SK-N-SH (cell line): ENCODE results near the gene THADA. TPM values are rescaled to one million over a fixed set of nuclear protein-coding genes. Genes with fewer than 3 reads are reported as not detected.

ENCODE experiments used
- CHD2 ChIP-seq: fragments of 150-350 bp; IDR thresholded peaks from 2 replicates; pipeline ENCODE4 v1.6.1; 2018; ENCODE audit warnings: low read length; ENCODE audit not compliant: partially characterized antibody
- ELF1 ChIP-seq: IDR thresholded peaks from 2 replicates; pipeline ENCODE4 v1.4.0; 2012
- EP300 ChIP-seq, 2 experiments: IDR thresholded peaks; 2 replicates each; pipeline versions ENCODE4 v1.4.0 to v1.6.1; 2012; ENCODE audit warnings: borderline replicate concordance in 1 of 2, low read depth in 1 of 2, low read length in 1 of 2
- EZH2phosphoT487 ChIP-seq: fragments of 200-600 bp; sonication (generic); IDR thresholded peaks from 2 replicates; pipeline ENCODE4 v1.6.1; 2017; ENCODE audit warnings: low read depth, mixed run types, mild to moderate bottlenecking, antibody characterized with exemption, moderate library complexity, borderline replicate concordance
- FOSL2 ChIP-seq: IDR thresholded peaks from 2 replicates; pipeline ENCODE4 v1.4.0; 2012; ENCODE audit warnings: low read depth, mild to moderate bottlenecking, moderate library complexity, borderline replicate concordance
- GABPA ChIP-seq: IDR thresholded peaks from 2 replicates; pipeline ENCODE4 v1.4.0; 2012; ENCODE audit warnings: low read depth, mild to moderate bottlenecking
- GATA2 ChIP-seq: sonication (generic); formaldehyde crosslinking; IDR thresholded peaks from 2 replicates; pipeline ENCODE4 v1.5.0; 2020; ENCODE audit warnings: mild to moderate bottlenecking, missing genetic modification reagents
- IRF3 ChIP-seq: fragments of 150-350 bp; IDR thresholded peaks from 2 replicates; pipeline ENCODE4 v1.6.1; 2016; ENCODE audit warnings: mild to moderate bottlenecking, low read depth, low read length
- NFIC ChIP-seq: IDR thresholded peaks from 2 replicates; pipeline ENCODE4 v1.4.0; 2012; ENCODE audit warnings: borderline replicate concordance
- NRF1 ChIP-seq: IDR thresholded peaks from 2 replicates; pipeline ENCODE4 v1.6.1; 2012; ENCODE audit warnings: low read depth, mild to moderate bottlenecking, low read length
- PBX3 ChIP-seq: IDR thresholded peaks from 2 replicates; pipeline ENCODE4; 2012
- POLR2AphosphoS5 ChIP-seq: IDR thresholded peaks from 2 replicates; pipeline ENCODE4 v1.6.1; 2012; ENCODE audit warnings: low read depth, low read length
- RAD21 ChIP-seq: IDR thresholded peaks from 2 replicates; pipeline ENCODE4 v1.6.1; 2012; ENCODE audit warnings: mild to moderate bottlenecking, low read length
- RFX5 ChIP-seq: IDR thresholded peaks from 2 replicates; pipeline ENCODE4 v1.6.1; 2012; ENCODE audit warnings: mild to moderate bottlenecking, improper control_type of control experiment, low read length
- SIN3A ChIP-seq: IDR thresholded peaks from 2 replicates; pipeline ENCODE4 v1.6.1; 2012; ENCODE audit warnings: low read depth, mild to moderate bottlenecking, low read length, moderate library complexity, borderline replicate concordance
- SMC3 ChIP-seq: IDR thresholded peaks from 2 replicates; pipeline ENCODE4 v1.6.1; 2012; ENCODE audit warnings: low read depth, low read length, improper control_type of control experiment
- TAF1 ChIP-seq: IDR thresholded peaks from 2 replicates; pipeline ENCODE4 v1.6.1; 2012; ENCODE audit warnings: low read depth, mild to moderate bottlenecking, low read length, moderate library complexity, borderline replicate concordance
- TCF12 ChIP-seq: IDR thresholded peaks from 2 replicates; pipeline ENCODE4 v1.4.0; 2012
- TEAD4 ChIP-seq: IDR thresholded peaks from 2 replicates; pipeline ENCODE4 v1.4.0; 2012; ENCODE audit warnings: mild to moderate bottlenecking, borderline replicate concordance; ENCODE audit not compliant: insufficient read depth
- USF1 ChIP-seq: IDR thresholded peaks from 2 replicates; pipeline ENCODE4 v1.4.0; 2012; ENCODE audit warnings: low read depth, borderline replicate concordance
- polyA plus RNA-seq, 3 experiments: library from polyadenylated mRNA; depleted of rRNA; stranded (reverse); fragments of >200 nt; gene quantifications; 2 replicates each; pipeline ENCODE4 v1.2.3, GENCODE V29; 2012
- TF ChIP-seq, protein P1 (sequence below): IDR thresholded peaks from 2 replicates; pipeline ENCODE4 v1.4.0; 2012; ENCODE audit warnings: low read depth
- TF ChIP-seq, protein P2 (sequence below): fragments of 150-350 bp; IDR thresholded peaks from 2 replicates; pipeline ENCODE4 v1.6.1; 2017; ENCODE audit warnings: antibody characterized with exemption, low read length, low read depth, borderline replicate concordance
- TF ChIP-seq, protein P3 (sequence below): IDR thresholded peaks from 2 replicates; pipeline ENCODE4 v1.6.1; 2012; ENCODE audit warnings: mild to moderate bottlenecking, low read depth, low read length, moderate library complexity

Gene THADA
- polyA plus RNA-seq, 1 of the 3 experiments (the other 2 are of a cell fraction): 25.6 TPM

DNA sequence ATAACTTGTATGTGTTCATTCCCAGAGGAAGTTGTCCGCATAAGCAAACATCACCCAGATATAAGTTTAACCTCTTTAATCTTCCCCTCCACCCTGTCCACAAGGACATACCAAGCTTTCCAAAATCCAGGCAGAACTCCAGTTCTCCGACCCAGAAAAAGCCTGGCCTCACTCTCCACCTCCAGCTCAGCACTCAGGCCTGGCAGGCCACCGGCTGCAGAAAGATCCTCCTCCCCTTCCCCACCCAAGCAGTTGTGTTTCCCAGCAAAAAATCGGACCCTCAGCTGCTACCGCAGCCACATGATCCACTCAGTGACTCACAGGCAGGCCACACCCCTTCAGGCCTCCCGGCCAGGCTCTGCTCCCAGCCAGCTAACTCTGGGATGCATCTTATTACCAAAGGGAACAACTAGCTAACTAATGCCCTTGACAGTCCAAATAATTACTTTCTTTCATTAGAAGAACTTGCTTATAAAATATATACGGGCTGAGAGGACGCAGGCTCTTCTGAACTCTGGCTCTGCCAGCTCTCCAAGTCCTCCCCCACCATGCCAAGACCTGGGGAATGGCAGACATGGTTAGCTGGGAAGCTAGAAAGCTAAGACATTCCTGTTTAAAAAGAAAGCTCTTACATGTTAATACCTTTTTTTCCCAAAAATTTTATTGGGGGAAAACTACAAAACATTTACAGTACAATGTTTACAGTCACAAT, 373.9 kb downstream of the THADA start (continued):
- TF ChIP-seq SIN3A: peak; percentile 86
- TF ChIP-seq RFX5: no peak
- peak; percentile 79 for TF ChIP-seq POLR2AphosphoS5
- peak; percentile 52 for TF ChIP-seq ELF1
- TF ChIP-seq GABPA: no peak; the same call in 1 of the 2 replicates
- peak; percentile 71; the same call in 1 of the 2 replicates for TF ChIP-seq NFIC
- peak; percentile 67 to 70; a peak in 3 of 4 replicates for TF ChIP-seq EP300 (IDR thresholded peaks at IDR 0.05; ENCODE audit: borderline replicate concordance in 1 of 2, low read depth in 1 of 2, low read length in 1 of 2)
- TF ChIP-seq EZH2phosphoT487: no peak
- peak; percentile 84 for TF ChIP-seq PBX3
- peak; percentile 94 for TF ChIP-seq FOSL2
- TF ChIP-seq TAF1: peak; percentile 85
- TF ChIP-seq USF1: peak; percentile 91
- TF ChIP-seq, protein P1, sequence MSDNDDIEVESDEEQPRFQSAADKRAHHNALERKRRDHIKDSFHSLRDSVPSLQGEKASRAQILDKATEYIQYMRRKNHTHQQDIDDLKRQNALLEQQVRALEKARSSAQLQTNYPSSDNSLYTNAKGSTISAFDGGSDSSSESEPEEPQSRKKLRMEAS: peak; percentile 90
- peak; percentile 51 for TF ChIP-seq CHD2
- peak; percentile 34 for TF ChIP-seq RAD21
- TF ChIP-seq, protein P2, sequence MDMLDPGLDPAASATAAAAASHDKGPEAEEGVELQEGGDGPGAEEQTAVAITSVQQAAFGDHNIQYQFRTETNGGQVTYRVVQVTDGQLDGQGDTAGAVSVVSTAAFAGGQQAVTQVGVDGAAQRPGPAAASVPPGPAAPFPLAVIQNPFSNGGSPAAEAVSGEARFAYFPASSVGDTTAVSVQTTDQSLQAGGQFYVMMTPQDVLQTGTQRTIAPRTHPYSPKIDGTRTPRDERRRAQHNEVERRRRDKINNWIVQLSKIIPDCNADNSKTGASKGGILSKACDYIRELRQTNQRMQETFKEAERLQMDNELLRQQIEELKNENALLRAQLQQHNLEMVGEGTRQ: peak; percentile 77
- TF ChIP-seq SMC3: peak; percentile 37; the same call in 1 of the 2 replicates
- TF ChIP-seq, protein P3, sequence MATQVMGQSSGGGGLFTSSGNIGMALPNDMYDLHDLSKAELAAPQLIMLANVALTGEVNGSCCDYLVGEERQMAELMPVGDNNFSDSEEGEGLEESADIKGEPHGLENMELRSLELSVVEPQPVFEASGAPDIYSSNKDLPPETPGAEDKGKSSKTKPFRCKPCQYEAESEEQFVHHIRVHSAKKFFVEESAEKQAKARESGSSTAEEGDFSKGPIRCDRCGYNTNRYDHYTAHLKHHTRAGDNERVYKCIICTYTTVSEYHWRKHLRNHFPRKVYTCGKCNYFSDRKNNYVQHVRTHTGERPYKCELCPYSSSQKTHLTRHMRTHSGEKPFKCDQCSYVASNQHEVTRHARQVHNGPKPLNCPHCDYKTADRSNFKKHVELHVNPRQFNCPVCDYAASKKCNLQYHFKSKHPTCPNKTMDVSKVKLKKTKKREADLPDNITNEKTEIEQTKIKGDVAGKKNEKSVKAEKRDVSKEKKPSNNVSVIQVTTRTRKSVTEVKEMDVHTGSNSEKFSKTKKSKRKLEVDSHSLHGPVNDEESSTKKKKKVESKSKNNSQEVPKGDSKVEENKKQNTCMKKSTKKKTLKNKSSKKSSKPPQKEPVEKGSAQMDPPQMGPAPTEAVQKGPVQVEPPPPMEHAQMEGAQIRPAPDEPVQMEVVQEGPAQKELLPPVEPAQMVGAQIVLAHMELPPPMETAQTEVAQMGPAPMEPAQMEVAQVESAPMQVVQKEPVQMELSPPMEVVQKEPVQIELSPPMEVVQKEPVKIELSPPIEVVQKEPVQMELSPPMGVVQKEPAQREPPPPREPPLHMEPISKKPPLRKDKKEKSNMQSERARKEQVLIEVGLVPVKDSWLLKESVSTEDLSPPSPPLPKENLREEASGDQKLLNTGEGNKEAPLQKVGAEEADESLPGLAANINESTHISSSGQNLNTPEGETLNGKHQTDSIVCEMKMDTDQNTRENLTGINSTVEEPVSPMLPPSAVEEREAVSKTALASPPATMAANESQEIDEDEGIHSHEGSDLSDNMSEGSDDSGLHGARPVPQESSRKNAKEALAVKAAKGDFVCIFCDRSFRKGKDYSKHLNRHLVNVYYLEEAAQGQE: peak; percentile 65
- peak; percentile 85 for TF ChIP-seq TCF12
- no peak for TF ChIP-seq IRF3
- TF ChIP-seq TEAD4: 0 out of 2 replicates have a peak, but pooled peaks have one; percentile 26
- TF ChIP-seq GATA2 (CRISPR knock-in tag): no peak
- no peak for TF ChIP-seq NRF1
